ENCODE measurements around the gene S100B. TPM values are rescaled to one million over a fixed set of nuclear protein-coding genes. Genes with fewer than 3 reads are reported as not detected.
A peak's percentile ranks its signal among the peaks of the same experiment; 100 is the strongest.

Gene S100B
- total and polyA plus RNA-seq, 2 of the 13 experiments (the other 11 are each of a cell fraction or from before 2014, with no cell fraction given) = not detected

DNA sequence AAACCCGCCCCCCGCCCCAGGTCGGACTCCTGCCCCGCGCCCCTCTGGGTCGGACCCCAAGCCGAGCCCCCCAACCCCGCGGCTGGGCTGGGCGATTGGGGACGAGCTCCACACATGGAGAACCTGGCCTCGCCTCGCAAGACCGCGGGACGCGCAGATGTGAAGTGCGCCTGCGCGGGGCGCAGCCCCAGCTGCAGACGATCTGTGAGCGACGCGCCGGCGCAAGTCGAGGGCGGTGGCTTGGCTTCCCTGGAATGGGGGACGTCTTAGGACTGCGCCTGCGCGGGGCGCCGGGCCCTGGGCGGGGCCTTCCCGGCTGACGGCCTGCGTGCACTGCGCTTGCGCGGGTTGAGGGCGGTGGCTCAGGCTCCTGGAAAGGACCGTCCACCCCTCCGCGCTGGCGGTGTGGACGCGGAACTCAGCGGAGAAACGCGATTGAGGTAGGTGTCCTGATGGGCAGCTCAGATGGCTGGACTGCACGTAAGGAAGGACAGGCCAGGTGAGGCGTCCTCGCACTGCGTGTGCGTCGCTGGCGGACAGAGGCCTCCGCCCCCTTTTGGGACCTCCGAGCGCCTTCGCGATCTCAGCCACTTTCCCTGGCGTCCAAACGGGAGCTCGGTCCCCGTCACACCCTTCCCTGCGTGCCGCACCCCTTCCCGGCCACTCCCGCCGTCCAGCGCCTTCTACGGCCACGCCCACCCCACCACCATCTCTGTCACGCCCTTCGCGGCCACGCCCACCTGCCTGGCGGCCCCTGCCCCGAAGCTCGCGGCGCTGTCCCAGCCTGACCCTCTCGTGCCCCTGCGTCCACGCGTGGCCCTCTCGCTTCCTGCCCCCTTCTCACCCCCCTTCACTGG, 30.7 kb upstream of the S100B start, which contains the start of gene PRMT2 (continued):
- TF ChIP-seq FOXA3 (CRISPR knock-in tag; IDR thresholded peaks at IDR 0.05) (peak; percentile 20; the same call in 1 of the 2 replicates), CREB1 (IDR thresholded peaks at IDR 0.05) (no peak), CREB1 (CRISPR knock-in tag; IDR thresholded peaks at IDR 0.05) (no peak), ZNF350 (CRISPR knock-in tag; IDR thresholded peaks at IDR 0.05; ENCODE audit: borderline replicate concordance, low read depth) (peak; percentile 96), NR2C2 (CRISPR knock-in tag; IDR thresholded peaks at IDR 0.05; ENCODE audit: borderline replicate concordance) (peak; percentile 29; the same call in 1 of the 2 replicates), RAD21 (CRISPR knock-in tag; IDR thresholded peaks at IDR 0.05) (no peak; the same call in none of the 2 replicates), IKZF1 (IDR thresholded peaks at IDR 0.05) (no peak), ATF7 (IDR thresholded peaks at IDR 0.05) (no peak), ATF7 (CRISPR knock-in tag; IDR thresholded peaks at IDR 0.05) (peak; percentile 50; the same call in 1 of the 2 replicates), CEBPG (CRISPR knock-in tag; IDR thresholded peaks at IDR 0.05) (no peak), KLF16 (CRISPR knock-in tag; IDR thresholded peaks at IDR 0.05) (peak; percentile 76 to 78; a peak in 2 of 4 replicates), SIX4 (CRISPR knock-in tag; IDR thresholded peaks at IDR 0.05) (no peak), RARG (CRISPR knock-in tag; IDR thresholded peaks at IDR 0.05; ENCODE audit: low read depth) (peak; percentile 95; the same call in 1 of the 2 replicates), PAWR (CRISPR knock-in tag; IDR thresholded peaks at IDR 0.05; ENCODE audit: borderline replicate concordance) (peak; percentile 94), RBM39 (IDR thresholded peaks at IDR 0.05; ENCODE audit: low read depth, low read length, poor library complexity, severe bottlenecking) (peak; percentile 85), ZFP62 (CRISPR knock-in tag; IDR thresholded peaks at IDR 0.05) (no peak), MLLT10 (CRISPR knock-in tag; IDR thresholded peaks at IDR 0.05) (no peak)
- TF ChIP-seq, protein P1, sequence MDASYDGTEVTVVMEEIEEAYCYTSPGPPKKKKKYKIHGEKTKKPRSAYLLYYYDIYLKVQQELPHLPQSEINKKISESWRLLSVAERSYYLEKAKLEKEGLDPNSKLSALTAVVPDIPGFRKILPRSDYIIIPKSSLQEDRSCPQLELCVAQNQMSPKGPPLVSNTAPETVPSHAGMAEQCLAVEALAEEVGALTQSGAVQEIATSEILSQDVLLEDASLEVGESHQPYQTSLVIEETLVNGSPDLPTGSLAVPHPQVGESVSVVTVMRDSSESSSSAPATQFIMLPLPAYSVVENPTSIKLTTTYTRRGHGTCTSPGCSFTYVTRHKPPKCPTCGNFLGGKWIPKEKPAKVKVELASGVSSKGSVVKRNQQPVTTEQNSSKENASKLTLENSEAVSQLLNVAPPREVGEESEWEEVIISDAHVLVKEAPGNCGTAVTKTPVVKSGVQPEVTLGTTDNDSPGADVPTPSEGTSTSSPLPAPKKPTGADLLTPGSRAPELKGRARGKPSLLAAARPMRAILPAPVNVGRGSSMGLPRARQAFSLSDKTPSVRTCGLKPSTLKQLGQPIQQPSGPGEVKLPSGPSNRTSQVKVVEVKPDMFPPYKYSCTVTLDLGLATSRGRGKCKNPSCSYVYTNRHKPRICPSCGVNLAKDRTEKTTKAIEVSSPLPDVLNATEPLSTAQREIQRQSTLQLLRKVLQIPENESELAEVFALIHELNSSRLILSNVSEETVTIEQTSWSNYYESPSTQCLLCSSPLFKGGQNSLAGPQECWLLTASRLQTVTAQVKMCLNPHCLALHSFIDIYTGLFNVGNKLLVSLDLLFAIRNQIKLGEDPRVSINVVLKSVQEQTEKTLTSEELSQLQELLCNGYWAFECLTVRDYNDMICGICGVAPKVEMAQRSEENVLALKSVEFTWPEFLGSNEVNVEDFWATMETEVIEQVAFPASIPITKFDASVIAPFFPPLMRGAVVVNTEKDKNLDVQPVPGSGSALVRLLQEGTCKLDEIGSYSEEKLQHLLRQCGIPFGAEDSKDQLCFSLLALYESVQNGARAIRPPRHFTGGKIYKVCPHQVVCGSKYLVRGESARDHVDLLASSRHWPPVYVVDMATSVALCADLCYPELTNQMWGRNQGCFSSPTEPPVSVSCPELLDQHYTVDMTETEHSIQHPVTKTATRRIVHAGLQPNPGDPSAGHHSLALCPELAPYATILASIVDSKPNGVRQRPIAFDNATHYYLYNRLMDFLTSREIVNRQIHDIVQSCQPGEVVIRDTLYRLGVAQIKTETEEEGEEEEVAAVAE (CRISPR knock-in tag; IDR thresholded peaks at IDR 0.05; ENCODE audit: borderline replicate concordance) = 0 out of 2 replicates have a peak, but pooled peaks have one; percentile 1
- TF ChIP-seq, protein P2, sequence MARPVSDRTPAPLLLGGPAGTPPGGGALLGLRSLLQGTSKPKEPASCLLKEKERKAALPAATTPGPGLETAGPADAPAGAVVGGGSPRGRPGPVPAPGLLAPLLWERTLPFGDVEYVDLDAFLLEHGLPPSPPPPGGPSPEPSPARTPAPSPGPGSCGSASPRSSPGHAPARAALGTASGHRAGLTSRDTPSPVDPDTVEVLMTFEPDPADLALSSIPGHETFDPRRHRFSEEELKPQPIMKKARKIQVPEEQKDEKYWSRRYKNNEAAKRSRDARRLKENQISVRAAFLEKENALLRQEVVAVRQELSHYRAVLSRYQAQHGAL (CRISPR knock-in tag; IDR thresholded peaks at IDR 0.05; ENCODE audit: not compliant biosample characterization) = no peak
- TF ChIP-seq, protein P3, sequence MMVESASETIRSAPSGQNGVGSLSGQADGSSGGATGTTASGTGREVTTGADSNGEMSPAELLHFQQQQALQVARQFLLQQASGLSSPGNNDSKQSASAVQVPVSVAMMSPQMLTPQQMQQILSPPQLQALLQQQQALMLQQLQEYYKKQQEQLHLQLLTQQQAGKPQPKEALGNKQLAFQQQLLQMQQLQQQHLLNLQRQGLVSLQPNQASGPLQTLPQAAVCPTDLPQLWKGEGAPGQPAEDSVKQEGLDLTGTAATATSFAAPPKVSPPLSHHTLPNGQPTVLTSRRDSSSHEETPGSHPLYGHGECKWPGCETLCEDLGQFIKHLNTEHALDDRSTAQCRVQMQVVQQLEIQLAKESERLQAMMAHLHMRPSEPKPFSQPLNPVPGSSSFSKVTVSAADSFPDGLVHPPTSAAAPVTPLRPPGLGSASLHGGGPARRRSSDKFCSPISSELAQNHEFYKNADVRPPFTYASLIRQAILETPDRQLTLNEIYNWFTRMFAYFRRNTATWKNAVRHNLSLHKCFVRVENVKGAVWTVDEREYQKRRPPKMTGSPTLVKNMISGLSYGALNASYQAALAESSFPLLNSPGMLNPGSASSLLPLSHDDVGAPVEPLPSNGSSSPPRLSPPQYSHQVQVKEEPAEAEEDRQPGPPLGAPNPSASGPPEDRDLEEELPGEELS (CRISPR knock-in tag; IDR thresholded peaks at IDR 0.05) = peak; percentile 33; the same call in 1 of the 2 replicates
- TF ChIP-seq, protein P4, sequence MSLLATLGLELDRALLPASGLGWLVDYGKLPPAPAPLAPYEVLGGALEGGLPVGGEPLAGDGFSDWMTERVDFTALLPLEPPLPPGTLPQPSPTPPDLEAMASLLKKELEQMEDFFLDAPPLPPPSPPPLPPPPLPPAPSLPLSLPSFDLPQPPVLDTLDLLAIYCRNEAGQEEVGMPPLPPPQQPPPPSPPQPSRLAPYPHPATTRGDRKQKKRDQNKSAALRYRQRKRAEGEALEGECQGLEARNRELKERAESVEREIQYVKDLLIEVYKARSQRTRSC (CRISPR knock-in tag; IDR thresholded peaks at IDR 0.05; ENCODE audit: low read depth) = peak; percentile 61; the same call in 1 of the 2 replicates

Data from HepG2 (cell line).